Smooth muscle cell of the coronary artery (primary cell): ENCODE measurements around the gene FAM234A. TPM values are rescaled to one million over a fixed set of nuclear protein-coding genes. Genes with fewer than 3 reads are reported as not detected.

Experiments used
- total RNA-seq: library from RNA; depleted of rRNA; stranded (reverse); fragments of >200 nt; gene quantifications from 2 replicates; pipeline ENCODE4 v1.2.3, GENCODE V29; 2014; ENCODE audit warnings: low replicate concordance

Gene FAM234A, protein sequence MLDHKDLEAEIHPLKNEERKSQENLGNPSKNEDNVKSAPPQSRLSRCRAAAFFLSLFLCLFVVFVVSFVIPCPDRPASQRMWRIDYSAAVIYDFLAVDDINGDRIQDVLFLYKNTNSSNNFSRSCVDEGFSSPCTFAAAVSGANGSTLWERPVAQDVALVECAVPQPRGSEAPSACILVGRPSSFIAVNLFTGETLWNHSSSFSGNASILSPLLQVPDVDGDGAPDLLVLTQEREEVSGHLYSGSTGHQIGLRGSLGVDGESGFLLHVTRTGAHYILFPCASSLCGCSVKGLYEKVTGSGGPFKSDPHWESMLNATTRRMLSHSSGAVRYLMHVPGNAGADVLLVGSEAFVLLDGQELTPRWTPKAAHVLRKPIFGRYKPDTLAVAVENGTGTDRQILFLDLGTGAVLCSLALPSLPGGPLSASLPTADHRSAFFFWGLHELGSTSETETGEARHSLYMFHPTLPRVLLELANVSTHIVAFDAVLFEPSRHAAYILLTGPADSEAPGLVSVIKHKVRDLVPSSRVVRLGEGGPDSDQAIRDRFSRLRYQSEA
- total RNA-seq = 25.9 and 46.7 TPM in 2 replicates

DNA sequence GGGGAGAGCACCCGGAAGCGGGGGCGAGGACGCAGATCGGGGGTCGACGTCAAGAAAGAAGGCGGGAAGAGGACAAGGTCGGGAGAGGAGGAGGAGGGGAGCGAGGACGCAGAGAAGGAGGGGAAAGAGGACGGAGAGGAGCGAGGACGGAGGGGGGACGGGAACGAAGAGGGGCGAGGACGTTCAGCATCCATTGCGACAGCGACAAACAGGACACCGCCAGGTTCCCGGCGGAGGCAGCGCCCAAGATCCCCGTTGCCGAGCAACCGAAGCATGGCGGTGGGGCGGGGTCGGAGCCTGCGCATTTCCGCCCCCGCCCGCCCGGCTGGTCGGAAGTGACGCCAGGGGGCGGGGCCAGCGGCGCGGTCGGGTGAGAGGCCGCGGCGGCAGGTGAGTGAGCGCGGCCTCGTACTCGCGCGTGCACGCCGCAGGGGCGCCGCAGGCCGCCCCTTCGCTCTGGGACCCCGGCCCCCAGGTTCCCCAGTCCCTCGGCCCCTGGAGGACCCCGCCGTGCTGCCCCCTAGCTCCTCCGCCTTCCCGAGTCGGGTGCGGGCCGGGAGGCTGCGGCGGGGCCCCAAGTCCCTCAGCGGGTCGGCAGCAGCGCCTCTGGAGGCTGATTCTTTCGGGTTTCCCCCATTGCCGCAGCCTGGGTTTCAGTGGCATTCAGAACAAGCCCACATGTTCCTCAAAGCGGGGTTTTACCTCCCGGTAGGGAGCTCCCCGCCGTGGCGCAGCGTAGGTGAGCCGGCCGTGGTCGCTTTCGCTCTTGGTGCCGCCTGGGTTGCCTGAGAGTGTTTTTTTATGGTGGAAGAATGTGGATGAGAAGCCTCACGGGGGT is at the start of gene FAM234A:
FAM234A (plus strand) TSS at position 354 of the 838 bp plus-strand sequence. CDS start 19,593 bp downstream, outside the sequence.

DNA sequence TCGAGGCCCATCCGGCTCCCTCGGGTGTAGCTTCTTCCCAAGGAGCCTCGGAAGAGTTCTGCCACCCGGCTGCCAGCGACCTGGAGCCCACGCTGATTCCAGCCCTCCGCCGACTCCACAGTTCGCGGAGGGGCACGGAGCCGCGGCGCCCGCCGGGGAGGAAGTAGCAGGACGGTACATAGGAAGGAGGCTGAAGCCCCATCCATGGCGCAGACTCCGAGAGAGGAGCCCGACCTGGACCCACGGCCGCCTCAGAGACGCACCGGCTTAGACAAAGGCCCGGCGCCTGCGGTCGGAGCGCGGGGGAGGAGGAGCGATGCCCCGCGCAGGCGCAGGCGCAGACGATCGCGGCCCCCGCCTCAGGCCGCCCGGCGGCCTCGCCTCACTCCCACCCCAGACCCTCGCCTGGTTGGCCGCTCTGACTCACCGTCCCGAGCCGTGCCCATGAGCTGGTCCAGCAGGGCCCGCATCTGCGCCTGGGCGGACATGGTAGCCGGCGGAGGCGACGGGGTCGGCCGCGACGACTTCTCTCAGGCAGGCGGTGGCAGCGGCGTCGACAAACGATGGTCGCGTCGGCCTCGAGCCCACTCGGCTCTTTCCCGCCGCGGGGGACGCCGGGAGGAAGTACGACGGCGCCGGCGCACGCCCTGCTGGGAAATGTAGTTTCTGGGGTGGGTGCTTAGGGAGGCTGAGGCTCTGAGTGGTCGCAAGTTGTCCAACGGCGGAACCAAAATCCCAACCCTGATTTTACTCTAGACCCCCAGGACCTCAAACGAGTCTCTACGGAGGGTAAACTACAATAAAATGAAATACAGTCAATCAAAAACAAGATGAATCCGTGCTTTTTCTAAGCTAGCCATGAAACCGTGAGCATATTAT is 5.5 kb upstream of the FAM234A start, which contains the start of gene LUC7L:
LUC7L (minus strand) TSS at position 598 of the 879 bp plus-strand sequence; CDS start at position 488, 110 bp downstream.

DNA sequence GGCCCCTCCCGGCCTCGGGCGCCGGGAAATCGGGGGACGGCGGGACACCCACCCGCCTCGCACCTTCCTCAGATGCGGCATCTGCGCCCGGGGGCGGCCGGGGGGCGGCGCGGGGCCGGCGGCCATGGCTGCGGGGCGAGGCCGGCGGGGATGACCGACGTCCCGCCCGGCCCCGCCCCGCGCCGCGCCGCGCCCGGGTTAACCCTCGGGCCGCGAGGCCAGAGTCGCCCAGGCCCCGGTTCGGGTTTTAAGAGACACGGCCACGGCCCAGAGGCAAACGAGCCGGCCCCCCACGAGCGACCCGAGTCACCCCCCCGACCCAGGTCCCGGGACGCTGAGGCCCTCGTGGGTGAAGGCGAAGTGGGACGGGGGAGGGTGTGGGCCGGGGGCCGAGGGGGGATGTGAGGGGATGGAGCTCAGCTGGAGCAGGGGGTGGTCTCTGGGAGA is 41.2 kb downstream of the FAM234A start, which contains the start of gene RGS11:
RGS11 (minus strand) TSS at position 159 of the 447 bp plus-strand sequence; CDS start at position 126, 33 bp downstream.

DNA sequence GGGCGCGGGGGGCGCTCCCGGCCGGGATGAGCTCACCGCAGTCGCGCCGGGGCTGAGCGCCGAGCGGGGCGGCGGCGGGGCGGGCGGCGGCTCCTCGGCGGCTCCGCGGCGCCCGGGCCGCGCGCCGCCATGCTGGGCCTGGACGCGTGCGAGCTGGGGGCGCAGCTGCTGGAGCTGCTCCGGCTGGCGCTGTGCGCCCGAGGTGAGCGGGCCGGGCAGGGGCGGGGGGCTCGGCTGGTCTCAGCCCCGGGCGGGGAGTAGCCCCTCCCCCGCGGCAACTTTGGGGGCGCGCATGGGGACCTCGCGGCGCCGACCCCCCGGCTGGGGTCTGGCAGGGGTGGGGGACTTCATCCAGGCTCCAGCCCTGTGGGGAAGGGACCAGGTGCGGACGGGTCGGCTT is 45.9 kb downstream of the FAM234A start, which contains the start of gene ARHGDIG:
ARHGDIG (plus strand) TSS at position 40 of the 400 bp plus-strand sequence; CDS start at position 130, 90 bp downstream.

DNA sequence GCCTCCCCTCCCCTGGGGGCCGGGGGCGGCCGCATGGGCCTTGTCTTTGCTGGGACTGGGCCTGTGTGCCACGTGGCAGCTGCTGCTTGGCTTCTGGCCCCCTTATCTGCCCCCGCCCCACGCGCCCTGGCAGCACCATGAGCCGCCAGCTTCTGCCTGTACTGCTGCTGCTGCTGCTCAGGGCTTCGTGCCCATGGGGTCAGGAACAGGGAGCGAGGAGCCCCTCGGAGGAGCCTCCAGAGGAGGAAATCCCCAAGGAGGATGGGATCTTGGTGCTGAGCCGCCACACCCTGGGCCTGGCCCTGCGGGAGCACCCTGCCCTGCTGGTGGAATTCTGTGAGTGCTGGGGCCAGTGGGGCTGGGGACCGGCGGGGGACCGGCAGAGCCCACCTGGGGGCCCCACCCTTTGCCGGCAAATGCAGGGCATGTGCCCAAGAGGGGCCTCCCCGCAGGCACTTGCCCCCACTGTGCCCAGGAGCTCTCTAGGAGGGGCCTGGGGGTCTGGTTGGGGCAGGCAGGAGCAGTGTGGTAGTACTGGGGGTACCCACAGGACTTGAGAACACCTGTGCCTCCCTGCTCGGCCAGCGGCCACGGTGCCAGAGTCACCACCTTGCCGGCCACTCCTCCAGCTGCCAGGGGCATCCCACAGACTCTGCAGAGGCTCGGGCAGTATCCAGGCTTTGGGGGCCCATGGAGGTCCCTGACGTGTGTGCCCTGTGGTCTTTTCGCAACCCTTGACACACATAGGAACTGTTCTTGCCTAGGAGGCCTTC is 48.6 kb downstream of the FAM234A start, which contains the start of gene PDIA2:
PDIA2 (plus strand) TSS at position 132 of the 773 bp plus-strand sequence; CDS start at position 138, 6 bp downstream.

Other genes with a start within 250 kb of the FAM234A start
- 4.9 and 5.0 TPM in 2 replicates for gene POLR3K, start 181.2 kb upstream of the FAM234A start, total RNA-seq
- gene SNRNP25, start 181.0 kb upstream of the FAM234A start, total RNA-seq = 37.6 and 48.5 TPM in 2 replicates
- 27.8 and 35.7 TPM in 2 replicates for gene RHBDF1, start 162.2 kb upstream of the FAM234A start, total RNA-seq
- 56.9 and 216 TPM in 2 replicates for gene MPG, start 156.6 kb upstream of the FAM234A start, total RNA-seq
- gene NPRL3, start 96.1 kb upstream of the FAM234A start, total RNA-seq = 5.8 and 7.0 TPM in 2 replicates
- gene HBZ, start 82.2 kb upstream of the FAM234A start, total RNA-seq = not detected in 2 replicates
- not detected in 2 replicates for gene HBM, start 68.8 kb upstream of the FAM234A start, total RNA-seq
- gene HBA2, start 61.9 kb upstream of the FAM234A start, total RNA-seq = 0.23 TPM in 1 of 2 replicates, not detected in the other
- not detected in 2 replicates for gene HBA1, start 58.1 kb upstream of the FAM234A start, total RNA-seq
- not detected in 2 replicates for gene HBQ1, start 54.4 kb upstream of the FAM234A start, total RNA-seq
- 26.6 and 30.3 TPM in 2 replicates for gene LUC7L, start 5.4 kb upstream of the FAM234A start, total RNA-seq
- gene RGS11, start 41.1 kb downstream of the FAM234A start, total RNA-seq = 1.2 and 10.1 TPM in 2 replicates
- 2.2 and 2.9 TPM in 2 replicates for gene ARHGDIG, start 45.8 kb downstream of the FAM234A start, total RNA-seq
- 0.23 and 0.38 TPM in 2 replicates for gene PDIA2, start 48.3 kb downstream of the FAM234A start, total RNA-seq
- 17.8 and 17.9 TPM in 2 replicates for gene AXIN1, start 117.9 kb downstream of the FAM234A start, total RNA-seq
- gene MRPL28, start 135.7 kb downstream of the FAM234A start, total RNA-seq = 36.4 and 93.1 TPM in 2 replicates
- 85.1 and 108 TPM in 2 replicates for gene PGAP6, start 147.2 kb downstream of the FAM234A start, total RNA-seq
- gene NME4, start 162.4 kb downstream of the FAM234A start, total RNA-seq = 76.3 and 99.0 TPM in 2 replicates
- 6.6 and 12.5 TPM in 2 replicates for gene DECR2, start 167.1 kb downstream of the FAM234A start, total RNA-seq
- gene RAB11FIP3, start 190.8 kb downstream of the FAM234A start, total RNA-seq = 12.7 and 21.5 TPM in 2 replicates